Mucosa of descending colon (tissue), 3 donors: Measurements from ENCODE around the gene TNFSF9. TPM values are rescaled to one million over a fixed set of nuclear protein-coding genes. Genes with fewer than 3 reads are reported as not detected.
"Not testable (repeated sequence)": the region's sequence is repeated elsewhere in the genome, so short reads cannot be mapped to it uniquely, and the experiment has no call there.

Experiments
- ATAC-seq: fragments of 200-7000 bp; cut with Tn5 transposase; one replicate; pipeline ENCODE4 v1.9.1; 2020; ENCODE audit warnings: mild to moderate bottlenecking, moderate library complexity
- DNase-seq, 3 donors: peaks; one replicate each; pipeline ENCODE4 v3.0.0-alpha.2; 2020
- H3K36me3 ChIP-seq: fragments of 200-600 bp; one replicate; pipeline ENCODE4 v1.8.0; 2021; ENCODE audit warnings: low read depth, mild to moderate bottlenecking
- H3K4me1 ChIP-seq: fragments of 200-600 bp; one replicate; pipeline ENCODE4 v1.8.0; 2021; ENCODE audit warnings: low read depth, mild to moderate bottlenecking
- H3K4me3 ChIP-seq: fragments of 200-600 bp; one replicate; pipeline ENCODE4 v1.8.0; 2021; ENCODE audit warnings: mild to moderate bottlenecking
- H3K9me3 ChIP-seq: fragments of 200-600 bp; one replicate; pipeline ENCODE4 v1.8.0; 2021; ENCODE audit warnings: mild to moderate bottlenecking
- intact Hi-C, 2 donors: fragments of 100-400 bp; cut with DNase I in 1 of 2; cut with micrococcal nuclease in 1 of 2; formaldehyde crosslinking; loops; one replicate each; pipeline versions ENCODE4 v1.11.0 to v1.11.1; 2022; cut with DNase I, micrococcal nuclease
- total RNA-seq, 3 donors: library from RNA; stranded (reverse); fragmentation: NEBNext Ultra II Directional in 2 of 3; extraction: Animal tissue kit (Norgen Biotek cat#: 25700) in 2 of 3; gene quantifications; one replicate each; pipeline versions ENCODE4 v1.2.1 to v1.2.4, GENCODE V29; 2021 to 2023
- TF ChIP-seq, protein P1 (sequence below): fragments of 200-600 bp; IDR thresholded peaks from one replicate; pipeline ENCODE4 v1.8.0; 2022; ENCODE audit warnings: antibody characterized with exemption, mild to moderate bottlenecking
- donor health status: DM: no; HTN: no; CAD: no; lungs with moderate emphysema.
- donor health status: DM: no; HTN: no; CAD: no.
- donor health status: DM: no; HTN: yes; CAD: no.

TNFSF9 gene
- total RNA-seq, 3 donors from 2014 or later: 0.58 to 1.2 (median 1.0) TPM

DNA sequence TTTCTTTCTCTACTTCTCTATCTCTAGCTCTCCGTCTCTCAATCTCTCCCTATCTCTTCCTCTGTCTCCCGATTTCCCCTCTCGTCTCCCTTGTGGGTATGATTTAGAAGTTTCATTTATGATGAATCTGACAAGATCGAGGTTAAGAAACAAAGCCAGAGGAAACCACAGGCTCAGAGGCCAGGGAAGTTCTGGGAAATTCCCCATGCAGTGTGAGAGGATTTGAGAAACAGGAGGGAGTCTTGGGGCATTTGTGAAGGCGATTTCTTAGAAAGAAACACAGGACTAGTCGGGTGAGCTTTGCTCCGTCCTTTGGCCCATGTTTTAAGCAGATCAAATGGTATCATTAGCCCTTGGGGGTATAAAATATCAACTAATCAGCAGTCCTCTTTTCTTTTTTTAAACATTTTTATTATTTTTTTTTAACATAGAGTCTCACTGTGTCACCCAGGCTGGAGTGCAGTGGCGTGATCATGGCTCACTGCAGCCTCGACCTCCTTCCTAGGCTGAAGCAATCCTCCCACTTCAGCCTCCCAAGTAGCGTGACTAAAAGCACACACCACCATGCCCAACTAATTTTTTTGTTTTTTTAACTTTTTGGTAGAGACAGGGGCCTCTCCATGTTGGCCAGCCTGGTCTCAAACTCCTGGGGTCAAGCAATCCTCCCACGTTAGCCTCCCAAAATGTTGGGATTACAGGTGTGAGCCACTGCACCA, 25.8 kb downstream of the TNFSF9 start:
- no peaks in the 10 kb centered on the region for H3K9me3 ChIP-seq
- H3K4me1 ChIP-seq: no peaks in the 10 kb centered on the region
- no peak for ATAC-seq
- TF ChIP-seq, protein P1, sequence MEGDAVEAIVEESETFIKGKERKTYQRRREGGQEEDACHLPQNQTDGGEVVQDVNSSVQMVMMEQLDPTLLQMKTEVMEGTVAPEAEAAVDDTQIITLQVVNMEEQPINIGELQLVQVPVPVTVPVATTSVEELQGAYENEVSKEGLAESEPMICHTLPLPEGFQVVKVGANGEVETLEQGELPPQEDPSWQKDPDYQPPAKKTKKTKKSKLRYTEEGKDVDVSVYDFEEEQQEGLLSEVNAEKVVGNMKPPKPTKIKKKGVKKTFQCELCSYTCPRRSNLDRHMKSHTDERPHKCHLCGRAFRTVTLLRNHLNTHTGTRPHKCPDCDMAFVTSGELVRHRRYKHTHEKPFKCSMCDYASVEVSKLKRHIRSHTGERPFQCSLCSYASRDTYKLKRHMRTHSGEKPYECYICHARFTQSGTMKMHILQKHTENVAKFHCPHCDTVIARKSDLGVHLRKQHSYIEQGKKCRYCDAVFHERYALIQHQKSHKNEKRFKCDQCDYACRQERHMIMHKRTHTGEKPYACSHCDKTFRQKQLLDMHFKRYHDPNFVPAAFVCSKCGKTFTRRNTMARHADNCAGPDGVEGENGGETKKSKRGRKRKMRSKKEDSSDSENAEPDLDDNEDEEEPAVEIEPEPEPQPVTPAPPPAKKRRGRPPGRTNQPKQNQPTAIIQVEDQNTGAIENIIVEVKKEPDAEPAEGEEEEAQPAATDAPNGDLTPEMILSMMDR: no peak
- intact Hi-C loops: no loop called here
- no peak for DNase-seq
- H3K36me3 ChIP-seq: no peaks in the 10 kb centered on the region
- H3K4me3 ChIP-seq: no peak overlapping the region

DNA sequence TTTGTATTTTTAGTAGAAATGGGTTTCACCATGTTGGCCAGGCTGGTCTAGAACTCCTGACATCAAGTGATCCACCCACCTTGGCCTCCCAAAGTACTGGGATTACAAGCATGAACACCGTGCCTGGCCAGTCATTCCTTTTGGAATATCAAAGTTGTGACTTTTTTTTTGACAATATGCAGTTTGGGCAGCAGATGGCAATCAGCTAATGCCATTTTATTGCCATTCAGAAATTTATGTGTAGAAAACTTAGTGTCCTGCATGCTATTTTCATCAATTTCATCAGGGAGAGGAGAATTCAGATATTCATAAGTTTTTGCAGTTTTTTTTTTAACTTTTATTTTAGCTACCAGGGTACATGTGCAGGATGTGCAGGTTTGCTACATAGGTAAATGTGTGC, 31.6 kb downstream of the TNFSF9 start:
- H3K4me3 ChIP-seq, H3K36me3 ChIP-seq, H3K4me1 ChIP-seq, ATAC-seq, intact Hi-C loops, H3K9me3 ChIP-seq, DNase-seq: not testable (repeated sequence)

DNA sequence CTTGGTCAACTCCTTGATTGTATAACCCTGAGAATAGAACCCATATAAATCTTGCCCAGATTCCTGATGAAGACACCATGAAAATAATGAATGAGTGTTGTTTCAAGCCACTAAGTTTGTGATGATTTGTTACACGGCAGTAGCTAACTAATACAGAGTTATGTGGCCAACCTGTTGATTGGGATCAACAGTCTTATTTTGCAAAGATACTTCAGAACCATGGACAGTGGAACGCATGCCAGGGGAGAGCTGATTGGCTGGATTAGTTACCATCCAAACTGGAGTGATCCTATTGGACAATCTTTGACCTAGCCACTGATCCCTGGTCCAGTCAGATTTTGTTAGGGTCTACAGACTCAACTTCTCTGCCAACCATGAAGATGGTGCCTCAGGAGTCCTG, 33.6 kb downstream of the TNFSF9 start:
- H3K9me3 ChIP-seq: peaks cover 3% of the 10 kb centered on the region
- H3K4me3 ChIP-seq: no peak overlapping the region
- intact Hi-C loops: no loop called here
- DNase-seq: no peak
- TF ChIP-seq, protein P1: no peak
- H3K4me1 ChIP-seq: no peaks in the 10 kb centered on the region
- ATAC-seq: no peak
- no peaks in the 10 kb centered on the region for H3K36me3 ChIP-seq

DNA sequence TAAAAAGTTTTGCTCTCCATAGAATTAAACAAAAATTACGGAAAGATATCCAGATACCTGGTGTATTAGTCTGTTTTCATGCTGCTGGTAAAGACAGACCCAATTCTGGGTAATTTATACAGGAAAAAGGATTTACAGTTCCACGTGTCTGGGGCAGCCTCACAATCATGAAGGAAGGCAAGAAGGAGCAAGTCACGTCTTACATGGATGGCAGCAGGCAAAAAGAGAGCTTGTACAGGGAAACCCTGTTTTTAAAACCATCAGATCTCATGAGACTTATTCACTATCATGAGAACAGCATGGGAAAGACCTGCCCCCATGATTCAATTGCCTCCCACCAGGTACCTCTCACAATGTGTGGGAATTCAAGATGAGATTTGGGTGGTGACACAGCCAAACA, 35.9 kb downstream of the TNFSF9 start:
- H3K4me3 ChIP-seq, intact Hi-C loops, H3K4me1 ChIP-seq, H3K36me3 ChIP-seq, H3K9me3 ChIP-seq, DNase-seq, ATAC-seq: not testable (repeated sequence)

DNA sequence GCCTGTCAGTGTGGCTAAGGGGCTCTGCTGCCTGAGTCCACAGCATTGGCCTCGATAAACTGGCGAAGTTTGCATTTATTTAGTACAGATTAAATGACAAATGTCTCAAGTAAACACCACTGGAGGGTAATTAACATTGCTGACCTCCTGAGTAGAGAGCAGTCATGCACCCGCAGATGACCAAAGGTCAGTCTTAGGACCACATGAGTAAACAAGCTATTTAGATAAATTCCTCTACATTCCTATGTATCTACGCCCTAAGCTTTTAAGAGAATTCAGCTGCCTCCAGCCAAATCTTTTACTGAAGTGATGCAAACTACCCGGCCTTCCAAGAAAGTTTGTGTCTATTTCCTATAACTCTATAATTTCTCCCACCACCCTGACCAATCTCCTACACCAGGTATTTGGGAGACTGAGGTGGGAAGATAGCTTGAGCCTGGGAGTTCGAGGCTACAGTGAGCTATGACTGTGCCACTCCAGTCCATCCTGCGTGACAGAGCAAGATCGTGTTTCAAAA, 37.2 kb downstream of the TNFSF9 start:
- Histone ChIP-seq H3K9me3 (peaks cover 3% of the 10 kb centered on the region), H3K36me3 (no peaks in the 10 kb centered on the region), H3K4me1 (no peaks in the 10 kb centered on the region), H3K4me3 (no peak overlapping the region)
- DNase-seq (no peak), ATAC-seq (no peak)
- TF ChIP-seq, protein P1: no peak
- intact Hi-C loops: no loop called here

DNA sequence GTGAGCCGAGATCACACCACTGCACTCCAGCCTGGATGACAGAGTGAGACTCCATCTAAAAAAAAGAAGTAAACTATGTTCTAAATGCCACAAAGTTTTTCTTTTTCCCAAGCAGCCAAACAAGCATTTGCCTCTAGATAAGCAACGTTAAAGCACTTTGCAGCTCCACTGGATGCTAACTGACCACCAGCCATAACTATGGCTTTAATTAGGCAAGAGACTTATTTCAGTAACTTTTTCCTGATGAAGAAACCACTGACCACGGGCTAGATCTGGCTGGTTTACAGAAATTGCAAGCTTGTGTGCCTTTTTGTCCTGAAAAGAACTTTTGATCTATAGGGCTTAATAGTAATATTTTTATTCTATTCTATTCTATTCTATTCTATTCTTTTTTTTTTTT, 38.0 kb downstream of the TNFSF9 start:
- no peak for DNase-seq
- TF ChIP-seq, protein P1: no peak
- Histone ChIP-seq H3K4me1 (no peaks in the 10 kb centered on the region), H3K9me3 (peaks cover 3% of the 10 kb centered on the region), H3K4me3 (no peak overlapping the region), H3K36me3 (no peaks in the 10 kb centered on the region)
- intact Hi-C loops: no loop called here
- ATAC-seq: no peak
